ENCODE data around the gene PNPLA7. TPM values are rescaled to one million over a fixed set of nuclear protein-coding genes. Genes with fewer than 3 reads are reported as not detected.

PNPLA7 gene
- total and polyA plus RNA-seq, 2 of the 13 experiments (the other 11 are each of a cell fraction or from before 2014, with no cell fraction given) = 0.42 to 1.5 TPM

- TF ChIP-seq ELF3 (CRISPR knock-in tag; IDR thresholded peaks at IDR 0.05) = no peak; the same call in 1 of the 2 replicates
- no peak for TF ChIP-seq PHF21A (CRISPR knock-in tag; IDR thresholded peaks at IDR 0.05)
- peak; percentile 53; the same call in 1 of the 2 replicates for TF ChIP-seq TBX2 (CRISPR knock-in tag; IDR thresholded peaks at IDR 0.05; ENCODE audit: borderline replicate concordance)
- TF ChIP-seq KDM5B (CRISPR knock-in tag; IDR thresholded peaks at IDR 0.05; ENCODE audit: borderline replicate concordance) = no peak
- no peak for TF ChIP-seq ZFP36L2 (CRISPR knock-in tag; IDR thresholded peaks at IDR 0.05)
- TF ChIP-seq TEAD3 (CRISPR knock-in tag; optimal IDR thresholded peaks at IDR 0.05; ENCODE audit: borderline replicate concordance) = peak; percentile 9
- TF ChIP-seq, protein P1, sequence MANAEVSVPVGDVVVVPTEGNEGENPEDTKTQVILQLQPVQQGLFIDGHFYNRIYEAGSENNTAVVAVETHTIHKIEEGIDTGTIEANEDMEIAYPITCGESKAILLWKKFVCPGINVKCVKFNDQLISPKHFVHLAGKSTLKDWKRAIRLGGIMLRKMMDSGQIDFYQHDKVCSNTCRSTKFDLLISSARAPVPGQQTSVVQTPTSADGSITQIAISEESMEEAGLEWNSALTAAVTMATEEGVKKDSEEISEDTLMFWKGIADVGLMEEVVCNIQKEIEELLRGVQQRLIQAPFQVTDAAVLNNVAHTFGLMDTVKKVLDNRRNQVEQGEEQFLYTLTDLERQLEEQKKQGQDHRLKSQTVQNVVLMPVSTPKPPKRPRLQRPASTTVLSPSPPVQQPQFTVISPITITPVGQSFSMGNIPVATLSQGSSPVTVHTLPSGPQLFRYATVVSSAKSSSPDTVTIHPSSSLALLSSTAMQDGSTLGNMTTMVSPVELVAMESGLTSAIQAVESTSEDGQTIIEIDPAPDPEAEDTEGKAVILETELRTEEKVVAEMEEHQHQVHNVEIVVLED (CRISPR knock-in tag; IDR thresholded peaks at IDR 0.05; ENCODE audit: borderline replicate concordance) = 0 out of 2 replicates have a peak, but pooled peaks have one; percentile 17
- no peak for TF ChIP-seq HOXA7 (CRISPR knock-in tag; IDR thresholded peaks at IDR 0.05)
- no peak for TF ChIP-seq DNMT3B (CRISPR knock-in tag; conservative IDR thresholded peaks at IDR 0.05)
- no peak for TF ChIP-seq NFRKB (IDR thresholded peaks at IDR 0.05)
- TF ChIP-seq ZNF34 (CRISPR knock-in tag; IDR thresholded peaks at IDR 0.05; ENCODE audit: borderline replicate concordance) = no peak
- TF ChIP-seq, protein P2, sequence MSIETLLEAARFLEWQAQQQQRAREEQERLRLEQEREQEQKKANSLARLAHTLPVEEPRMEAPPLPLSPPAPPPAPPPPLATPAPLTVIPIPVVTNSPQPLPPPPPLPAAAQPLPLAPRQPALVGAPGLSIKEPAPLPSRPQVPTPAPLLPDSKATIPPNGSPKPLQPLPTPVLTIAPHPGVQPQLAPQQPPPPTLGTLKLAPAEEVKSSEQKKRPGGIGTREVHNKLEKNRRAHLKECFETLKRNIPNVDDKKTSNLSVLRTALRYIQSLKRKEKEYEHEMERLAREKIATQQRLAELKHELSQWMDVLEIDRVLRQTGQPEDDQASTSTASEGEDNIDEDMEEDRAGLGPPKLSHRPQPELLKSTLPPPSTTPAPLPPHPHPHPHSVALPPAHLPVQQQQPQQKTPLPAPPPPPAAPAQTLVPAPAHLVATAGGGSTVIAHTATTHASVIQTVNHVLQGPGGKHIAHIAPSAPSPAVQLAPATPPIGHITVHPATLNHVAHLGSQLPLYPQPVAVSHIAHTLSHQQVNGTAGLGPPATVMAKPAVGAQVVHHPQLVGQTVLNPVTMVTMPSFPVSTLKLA (IDR thresholded peaks at IDR 0.05) = peak; percentile 80
- TF ChIP-seq FOXK1 (CRISPR knock-in tag; IDR thresholded peaks at IDR 0.05; ENCODE audit: borderline replicate concordance, low read depth) = no peak; the same call in 1 of the 2 replicates
- TF ChIP-seq YEATS4 (CRISPR knock-in tag; IDR thresholded peaks at IDR 0.05; ENCODE audit: borderline replicate concordance) = 0 out of 2 replicates have a peak, but pooled peaks have one; percentile 47
- TF ChIP-seq EZH2 (conservative IDR thresholded peaks at IDR 0.05; ENCODE audit: low read depth, low read length) = no peak
- peak; percentile 65 for TF ChIP-seq BHLHE40 (IDR thresholded peaks at IDR 0.05; ENCODE audit: low read length)
- TF ChIP-seq TGIF2 (CRISPR knock-in tag; IDR thresholded peaks at IDR 0.05) = peak; percentile 41; the same call in 1 of the 2 replicates
- TF ChIP-seq FOXC1 (CRISPR knock-in tag; IDR thresholded peaks at IDR 0.05; ENCODE audit: borderline replicate concordance) = peak; percentile 40; the same call in 1 of the 2 replicates
- TF ChIP-seq KAT8 (CRISPR knock-in tag; IDR thresholded peaks at IDR 0.05) = peak; percentile 15; the same call in 1 of the 2 replicates
- TF ChIP-seq, protein P3, sequence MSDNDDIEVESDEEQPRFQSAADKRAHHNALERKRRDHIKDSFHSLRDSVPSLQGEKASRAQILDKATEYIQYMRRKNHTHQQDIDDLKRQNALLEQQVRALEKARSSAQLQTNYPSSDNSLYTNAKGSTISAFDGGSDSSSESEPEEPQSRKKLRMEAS (IDR thresholded peaks at IDR 0.05) = peak; percentile 90
- TF ChIP-seq, protein P4, sequence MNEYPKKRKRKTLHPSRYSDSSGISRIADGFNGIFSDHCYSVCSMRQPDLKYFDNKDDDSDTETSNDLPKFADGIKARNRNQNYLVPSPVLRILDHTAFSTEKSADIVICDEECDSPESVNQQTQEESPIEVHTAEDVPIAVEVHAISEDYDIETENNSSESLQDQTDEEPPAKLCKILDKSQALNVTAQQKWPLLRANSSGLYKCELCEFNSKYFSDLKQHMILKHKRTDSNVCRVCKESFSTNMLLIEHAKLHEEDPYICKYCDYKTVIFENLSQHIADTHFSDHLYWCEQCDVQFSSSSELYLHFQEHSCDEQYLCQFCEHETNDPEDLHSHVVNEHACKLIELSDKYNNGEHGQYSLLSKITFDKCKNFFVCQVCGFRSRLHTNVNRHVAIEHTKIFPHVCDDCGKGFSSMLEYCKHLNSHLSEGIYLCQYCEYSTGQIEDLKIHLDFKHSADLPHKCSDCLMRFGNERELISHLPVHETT (CRISPR knock-in tag; conservative IDR thresholded peaks at IDR 0.05) = no peak
- no peak for TF ChIP-seq FOXK2 (IDR thresholded peaks at IDR 0.05)
- no peak for TF ChIP-seq MAFK (conservative IDR thresholded peaks at IDR 0.05 in 1 of 2, IDR thresholded peaks at IDR 0.05 in 1 of 2; ENCODE audit: low read length in 2 of 2)
- TF ChIP-seq NFATC3 (CRISPR knock-in tag; IDR thresholded peaks at IDR 0.05) = no peak
Measured at GRCh38 chr9:137534256-137535119, 15.7 kb downstream of the PNPLA7 start (continued).

Measured in HepG2 (cell line).